H1 (cell line): ENCODE data around the gene CCDC171. TPM values are rescaled to one million over a fixed set of nuclear protein-coding genes. Genes with fewer than 3 reads are reported as not detected.

Source experiments
- EZH2 ChIP-seq: fragments of 200-600 bp; sonication (generic); IDR thresholded peaks from 2 replicates; pipeline ENCODE4 v1.7.1; 2012; ENCODE audit warnings: low read depth, mild to moderate bottlenecking, moderate library complexity, low read length, inconsistent platforms; ENCODE audit not compliant: severe bottlenecking
- polyA plus RNA-seq, 7 experiments: library from polyadenylated mRNA; depleted of rRNA in 3 of 7; stranded (reverse) in 5 of 7; unstranded in 2 of 7; fragments of >200 nt in 5 of 7; fragments of 200-250 nt in 2 of 7; gene quantifications; 1 replicate in 5 of 7; 2 replicates in 1 of 7; 4 replicates in 1 of 7; pipeline versions ENCODE4 v1.2.1 to v1.2.3, GENCODE V29; 2011 to 2013; ENCODE audit warnings: missing spikeins in 2 of 7, mixed read lengths in 2 of 7
- total RNA-seq: library from RNA; stranded (reverse); fragmentation: NEBNext Ultra II Directional; extraction: Animal tissue kit (Norgen Biotek cat#: 25700); gene quantifications from 2 replicates; pipeline ENCODE4 v1.2.1, GENCODE V29; 2021
- TF ChIP-seq, protein P1 (sequence below): fragments of 300-600 bp; sonication (generic); IDR thresholded peaks from 2 replicates; pipeline ENCODE4 v1.7.1; 2012; ENCODE audit warnings: low read length, moderate library complexity, mild to moderate bottlenecking, inconsistent platforms; ENCODE audit not compliant: insufficient replicate concordance

CCDC171 gene
- total and polyA plus RNA-seq, 2 of the 8 experiments (the other 6 are each of a cell fraction or from before 2014, with no cell fraction given): 0.83 to 2.3 TPM

DNA sequence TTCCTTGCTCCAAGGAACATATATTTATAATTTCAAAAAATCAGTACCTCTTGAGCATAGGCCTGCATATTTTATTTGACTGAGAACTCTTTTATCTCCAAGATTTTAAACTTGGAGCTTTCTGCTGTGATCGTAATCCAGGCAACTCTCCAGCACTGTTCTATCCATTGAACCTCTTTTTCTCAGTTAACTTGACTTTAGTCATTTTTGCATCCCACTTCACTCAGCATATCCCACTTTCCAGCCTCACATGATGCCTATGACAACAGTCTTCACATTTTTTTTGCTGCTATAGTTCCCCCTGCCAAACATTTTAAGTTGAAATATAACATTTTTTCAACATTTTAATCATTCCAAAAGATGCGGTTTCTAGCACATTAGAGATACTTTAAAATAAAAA is 33.0 kb upstream of the CCDC171 start (continued):
- TF ChIP-seq, protein P1, sequence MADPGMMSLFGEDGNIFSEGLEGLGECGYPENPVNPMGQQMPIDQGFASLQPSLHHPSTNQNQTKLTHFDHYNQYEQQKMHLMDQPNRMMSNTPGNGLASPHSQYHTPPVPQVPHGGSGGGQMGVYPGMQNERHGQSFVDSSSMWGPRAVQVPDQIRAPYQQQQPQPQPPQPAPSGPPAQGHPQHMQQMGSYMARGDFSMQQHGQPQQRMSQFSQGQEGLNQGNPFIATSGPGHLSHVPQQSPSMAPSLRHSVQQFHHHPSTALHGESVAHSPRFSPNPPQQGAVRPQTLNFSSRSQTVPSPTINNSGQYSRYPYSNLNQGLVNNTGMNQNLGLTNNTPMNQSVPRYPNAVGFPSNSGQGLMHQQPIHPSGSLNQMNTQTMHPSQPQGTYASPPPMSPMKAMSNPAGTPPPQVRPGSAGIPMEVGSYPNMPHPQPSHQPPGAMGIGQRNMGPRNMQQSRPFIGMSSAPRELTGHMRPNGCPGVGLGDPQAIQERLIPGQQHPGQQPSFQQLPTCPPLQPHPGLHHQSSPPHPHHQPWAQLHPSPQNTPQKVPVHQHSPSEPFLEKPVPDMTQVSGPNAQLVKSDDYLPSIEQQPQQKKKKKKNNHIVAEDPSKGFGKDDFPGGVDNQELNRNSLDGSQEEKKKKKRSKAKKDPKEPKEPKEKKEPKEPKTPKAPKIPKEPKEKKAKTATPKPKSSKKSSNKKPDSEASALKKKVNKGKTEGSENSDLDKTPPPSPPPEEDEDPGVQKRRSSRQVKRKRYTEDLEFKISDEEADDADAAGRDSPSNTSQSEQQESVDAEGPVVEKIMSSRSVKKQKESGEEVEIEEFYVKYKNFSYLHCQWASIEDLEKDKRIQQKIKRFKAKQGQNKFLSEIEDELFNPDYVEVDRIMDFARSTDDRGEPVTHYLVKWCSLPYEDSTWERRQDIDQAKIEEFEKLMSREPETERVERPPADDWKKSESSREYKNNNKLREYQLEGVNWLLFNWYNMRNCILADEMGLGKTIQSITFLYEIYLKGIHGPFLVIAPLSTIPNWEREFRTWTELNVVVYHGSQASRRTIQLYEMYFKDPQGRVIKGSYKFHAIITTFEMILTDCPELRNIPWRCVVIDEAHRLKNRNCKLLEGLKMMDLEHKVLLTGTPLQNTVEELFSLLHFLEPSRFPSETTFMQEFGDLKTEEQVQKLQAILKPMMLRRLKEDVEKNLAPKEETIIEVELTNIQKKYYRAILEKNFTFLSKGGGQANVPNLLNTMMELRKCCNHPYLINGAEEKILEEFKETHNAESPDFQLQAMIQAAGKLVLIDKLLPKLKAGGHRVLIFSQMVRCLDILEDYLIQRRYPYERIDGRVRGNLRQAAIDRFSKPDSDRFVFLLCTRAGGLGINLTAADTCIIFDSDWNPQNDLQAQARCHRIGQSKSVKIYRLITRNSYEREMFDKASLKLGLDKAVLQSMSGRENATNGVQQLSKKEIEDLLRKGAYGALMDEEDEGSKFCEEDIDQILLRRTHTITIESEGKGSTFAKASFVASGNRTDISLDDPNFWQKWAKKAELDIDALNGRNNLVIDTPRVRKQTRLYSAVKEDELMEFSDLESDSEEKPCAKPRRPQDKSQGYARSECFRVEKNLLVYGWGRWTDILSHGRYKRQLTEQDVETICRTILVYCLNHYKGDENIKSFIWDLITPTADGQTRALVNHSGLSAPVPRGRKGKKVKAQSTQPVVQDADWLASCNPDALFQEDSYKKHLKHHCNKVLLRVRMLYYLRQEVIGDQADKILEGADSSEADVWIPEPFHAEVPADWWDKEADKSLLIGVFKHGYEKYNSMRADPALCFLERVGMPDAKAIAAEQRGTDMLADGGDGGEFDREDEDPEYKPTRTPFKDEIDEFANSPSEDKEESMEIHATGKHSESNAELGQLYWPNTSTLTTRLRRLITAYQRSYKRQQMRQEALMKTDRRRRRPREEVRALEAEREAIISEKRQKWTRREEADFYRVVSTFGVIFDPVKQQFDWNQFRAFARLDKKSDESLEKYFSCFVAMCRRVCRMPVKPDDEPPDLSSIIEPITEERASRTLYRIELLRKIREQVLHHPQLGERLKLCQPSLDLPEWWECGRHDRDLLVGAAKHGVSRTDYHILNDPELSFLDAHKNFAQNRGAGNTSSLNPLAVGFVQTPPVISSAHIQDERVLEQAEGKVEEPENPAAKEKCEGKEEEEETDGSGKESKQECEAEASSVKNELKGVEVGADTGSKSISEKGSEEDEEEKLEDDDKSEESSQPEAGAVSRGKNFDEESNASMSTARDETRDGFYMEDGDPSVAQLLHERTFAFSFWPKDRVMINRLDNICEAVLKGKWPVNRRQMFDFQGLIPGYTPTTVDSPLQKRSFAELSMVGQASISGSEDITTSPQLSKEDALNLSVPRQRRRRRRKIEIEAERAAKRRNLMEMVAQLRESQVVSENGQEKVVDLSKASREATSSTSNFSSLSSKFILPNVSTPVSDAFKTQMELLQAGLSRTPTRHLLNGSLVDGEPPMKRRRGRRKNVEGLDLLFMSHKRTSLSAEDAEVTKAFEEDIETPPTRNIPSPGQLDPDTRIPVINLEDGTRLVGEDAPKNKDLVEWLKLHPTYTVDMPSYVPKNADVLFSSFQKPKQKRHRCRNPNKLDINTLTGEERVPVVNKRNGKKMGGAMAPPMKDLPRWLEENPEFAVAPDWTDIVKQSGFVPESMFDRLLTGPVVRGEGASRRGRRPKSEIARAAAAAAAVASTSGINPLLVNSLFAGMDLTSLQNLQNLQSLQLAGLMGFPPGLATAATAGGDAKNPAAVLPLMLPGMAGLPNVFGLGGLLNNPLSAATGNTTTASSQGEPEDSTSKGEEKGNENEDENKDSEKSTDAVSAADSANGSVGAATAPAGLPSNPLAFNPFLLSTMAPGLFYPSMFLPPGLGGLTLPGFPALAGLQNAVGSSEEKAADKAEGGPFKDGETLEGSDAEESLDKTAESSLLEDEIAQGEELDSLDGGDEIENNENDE: no peak
- TF ChIP-seq EZH2: no peak
